ENCODE measurements around the gene PPP2R2D.

Gene PPP2R2D

GRCh38 chr10:131998845-131999681 lies 98.3 kb downstream of the PPP2R2D start:
- DNase-seq (ENCODE audit: low read depth, low spot score): no peak
- H3K4me1 ChIP-seq (ENCODE audit: insufficient read depth, insufficient read length): peaks cover 20% of the 10 kb centered on the region
- no peaks in the 10 kb centered on the region for H3K27me3 ChIP-seq (ENCODE audit: insufficient read depth, insufficient read length)
- peak overlapping the region; percentile 18 for H3K9ac ChIP-seq (ENCODE audit: insufficient read length, low read depth)
- H3K9me3 ChIP-seq (ENCODE audit: insufficient read depth, low read length): no peaks in the 10 kb centered on the region
- H3K36me3 ChIP-seq (ENCODE audit: insufficient read depth, insufficient read length, low read length): no peaks in the 10 kb centered on the region
- TF ChIP-seq ZNF274 (IDR thresholded peaks at IDR 0.05; ENCODE audit: low read depth, low read length) (no peak), SUZ12 (IDR thresholded peaks at IDR 0.05; ENCODE audit: extremely low read depth, insufficient read depth, insufficient read length) (no peak), YY1 (IDR thresholded peaks at IDR 0.05; ENCODE audit: insufficient read depth, insufficient read length) (no peak)
- no peak overlapping the region for H3K4me3 ChIP-seq (ENCODE audit: insufficient read length, low read depth)

DNA sequence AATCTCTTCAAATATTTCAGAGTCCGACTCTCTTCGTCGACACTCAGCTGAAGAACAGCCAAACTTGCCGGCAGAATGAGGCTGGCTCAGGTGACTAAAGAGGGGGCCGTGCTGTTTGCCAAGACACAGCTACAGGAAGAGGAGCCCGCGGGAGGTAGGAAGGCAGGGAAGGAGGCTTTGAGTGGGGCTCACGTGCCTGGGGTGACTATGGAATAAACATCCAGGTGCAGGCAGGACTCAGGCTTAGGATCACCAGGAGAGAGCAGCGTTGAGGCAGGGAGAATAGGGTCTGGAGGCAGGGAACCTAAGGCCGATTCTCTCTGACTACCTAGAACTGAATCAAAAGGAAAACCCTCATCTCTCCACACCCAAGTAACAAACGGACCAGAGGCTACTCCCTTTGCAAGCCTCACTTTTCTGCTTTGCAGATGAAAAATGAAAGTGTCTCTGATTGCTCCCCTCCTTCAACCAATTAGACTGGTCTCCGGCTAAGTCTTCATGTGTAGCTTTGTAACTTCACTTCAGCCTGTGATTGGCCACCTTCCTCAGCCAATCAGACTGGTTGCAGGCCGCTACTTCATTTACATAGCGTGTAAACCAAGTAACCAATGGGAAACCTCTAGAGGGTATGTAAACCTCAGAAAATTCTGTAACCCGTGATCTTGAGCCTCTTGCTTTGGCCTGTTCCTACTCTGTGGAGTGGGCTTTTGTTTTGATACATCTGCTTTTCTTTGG lies 100.6 kb downstream of the PPP2R2D start:
- no peaks in the 10 kb centered on the region for H3K36me3 ChIP-seq (ENCODE audit: insufficient read depth, insufficient read length, low read length)
- DNase-seq (ENCODE audit: low read depth, low spot score): no peak
- no peak overlapping the region for H3K4me3 ChIP-seq (ENCODE audit: insufficient read length, low read depth)
- no peak for TF ChIP-seq SUZ12 (IDR thresholded peaks at IDR 0.05; ENCODE audit: extremely low read depth, insufficient read depth, insufficient read length)
- TF ChIP-seq YY1 (IDR thresholded peaks at IDR 0.05; ENCODE audit: insufficient read depth, insufficient read length): no peak
- no peak for TF ChIP-seq ZNF274 (IDR thresholded peaks at IDR 0.05; ENCODE audit: low read depth, low read length)
- no peaks in the 10 kb centered on the region for H3K27me3 ChIP-seq (ENCODE audit: insufficient read depth, insufficient read length)
- peaks cover 7% of the 10 kb centered on the region; the same call in 1 of the 2 replicates for H3K9me3 ChIP-seq (ENCODE audit: insufficient read depth, low read length)
- no peak overlapping the region for H3K9ac ChIP-seq (ENCODE audit: insufficient read length, low read depth)
- H3K4me1 ChIP-seq (ENCODE audit: insufficient read depth, insufficient read length): peaks cover 19% of the 10 kb centered on the region

- TF ChIP-seq ZNF274 (IDR thresholded peaks at IDR 0.05; ENCODE audit: low read depth, low read length): no peak
- no peak for TF ChIP-seq YY1 (IDR thresholded peaks at IDR 0.05; ENCODE audit: insufficient read depth, insufficient read length)
- TF ChIP-seq SUZ12 (IDR thresholded peaks at IDR 0.05; ENCODE audit: extremely low read depth, insufficient read depth, insufficient read length): no peak
- Histone ChIP-seq H3K9ac (ENCODE audit: insufficient read length, low read depth) (no peak overlapping the region), H3K4me3 (ENCODE audit: insufficient read length, low read depth) (no peak overlapping the region)
Observed at GRCh38 chr10:132002004-132002403, 101.2 kb downstream of the PPP2R2D start.

GRCh38 chr10:132003282-132003924 lies 102.6 kb downstream of the PPP2R2D start:
- peaks cover 11% of the 10 kb centered on the region for H3K4me1 ChIP-seq (ENCODE audit: insufficient read depth, insufficient read length)
- no peaks in the 10 kb centered on the region for H3K27me3 ChIP-seq (ENCODE audit: insufficient read depth, insufficient read length)
- DNase-seq (ENCODE audit: low read depth, low spot score): no peak
- H3K9me3 ChIP-seq (ENCODE audit: insufficient read depth, low read length): peaks cover 7% of the 10 kb centered on the region; the same call in 1 of the 2 replicates
- TF ChIP-seq SUZ12 (IDR thresholded peaks at IDR 0.05; ENCODE audit: extremely low read depth, insufficient read depth, insufficient read length): no peak
- TF ChIP-seq ZNF274 (IDR thresholded peaks at IDR 0.05; ENCODE audit: low read depth, low read length): no peak
- no peak for TF ChIP-seq YY1 (IDR thresholded peaks at IDR 0.05; ENCODE audit: insufficient read depth, insufficient read length)
- no peak overlapping the region for H3K4me3 ChIP-seq (ENCODE audit: insufficient read length, low read depth)
- H3K9ac ChIP-seq (ENCODE audit: insufficient read length, low read depth): no peak overlapping the region
- no peaks in the 10 kb centered on the region for H3K36me3 ChIP-seq (ENCODE audit: insufficient read depth, insufficient read length, low read length)

More at GRCh38 chr10:132002004-132002403, 101.2 kb downstream of the PPP2R2D start:
- Histone ChIP-seq H3K4me1 (ENCODE audit: insufficient read depth, insufficient read length) (peaks cover 13% of the 10 kb centered on the region), H3K27me3 (ENCODE audit: insufficient read depth, insufficient read length) (no peaks in the 10 kb centered on the region), H3K9me3 (ENCODE audit: insufficient read depth, low read length) (peaks cover 7% of the 10 kb centered on the region; the same call in 1 of the 2 replicates), H3K36me3 (ENCODE audit: insufficient read depth, insufficient read length, low read length) (no peaks in the 10 kb centered on the region)
- DNase-seq (ENCODE audit: low read depth, low spot score): no peak

DNA sequence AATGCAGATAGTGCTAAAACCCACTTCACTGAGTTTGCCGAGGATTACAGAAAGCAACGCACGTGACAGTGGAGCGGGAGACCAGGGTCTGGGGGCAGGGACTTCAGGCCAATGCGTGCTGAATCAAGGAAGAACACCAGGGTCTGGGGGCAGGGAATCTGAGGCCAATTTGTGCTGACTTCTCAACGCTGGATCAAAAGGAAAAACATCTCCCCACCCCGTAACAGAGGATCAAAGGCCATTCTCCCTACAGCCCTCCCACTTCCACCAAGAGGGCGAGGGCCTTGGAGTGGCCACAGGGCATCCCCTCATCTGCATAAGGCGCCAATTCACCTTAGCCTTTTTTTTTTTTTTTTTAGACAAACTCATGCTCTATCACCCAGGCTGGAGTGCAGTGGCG lies 103.2 kb downstream of the PPP2R2D start:
- Histone ChIP-seq H3K27me3 (ENCODE audit: insufficient read depth, insufficient read length) (no peaks in the 10 kb centered on the region), H3K9me3 (ENCODE audit: insufficient read depth, low read length) (peaks cover 7% of the 10 kb centered on the region; the same call in 1 of the 2 replicates), H3K36me3 (ENCODE audit: insufficient read depth, insufficient read length, low read length) (no peaks in the 10 kb centered on the region), H3K4me1 (ENCODE audit: insufficient read depth, insufficient read length) (peaks cover 6% of the 10 kb centered on the region), H3K4me3 (ENCODE audit: insufficient read length, low read depth) (no peak overlapping the region), H3K9ac (ENCODE audit: insufficient read length, low read depth) (peak overlapping the region; percentile 1)
- DNase-seq (ENCODE audit: low read depth, low spot score): no peak
- TF ChIP-seq ZNF274 (IDR thresholded peaks at IDR 0.05; ENCODE audit: low read depth, low read length): no peak
- no peak for TF ChIP-seq SUZ12 (IDR thresholded peaks at IDR 0.05; ENCODE audit: extremely low read depth, insufficient read depth, insufficient read length)
- TF ChIP-seq YY1 (IDR thresholded peaks at IDR 0.05; ENCODE audit: insufficient read depth, insufficient read length): no peak

DNA sequence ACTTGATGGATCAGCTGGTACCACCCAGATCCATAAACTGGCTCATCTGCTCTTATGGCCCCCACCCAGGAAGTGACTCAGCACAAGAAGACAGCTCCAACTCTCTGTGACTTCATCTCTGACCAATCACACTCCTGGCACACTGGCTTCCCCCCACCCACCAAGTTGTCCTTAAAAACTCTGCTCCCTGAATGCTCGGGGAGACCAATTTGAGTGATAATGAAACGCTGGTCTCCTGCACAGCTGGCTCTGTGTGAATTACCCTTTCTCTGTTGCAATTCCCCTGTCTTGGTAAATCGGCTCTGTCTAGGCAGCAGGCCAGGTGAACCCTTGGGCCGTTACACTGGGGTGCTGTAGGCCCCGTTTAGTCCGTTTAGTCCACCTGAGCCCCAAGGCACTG lies 104.3 kb downstream of the PPP2R2D start:
- Histone ChIP-seq H3K27me3 (ENCODE audit: insufficient read depth, insufficient read length) (no peaks in the 10 kb centered on the region), H3K4me3 (ENCODE audit: insufficient read length, low read depth) (no peak overlapping the region), H3K4me1 (ENCODE audit: insufficient read depth, insufficient read length) (peaks cover 2% of the 10 kb centered on the region), H3K36me3 (ENCODE audit: insufficient read depth, insufficient read length, low read length) (no peaks in the 10 kb centered on the region), H3K9me3 (ENCODE audit: insufficient read depth, low read length) (peaks cover 7% of the 10 kb centered on the region; the same call in 1 of the 2 replicates), H3K9ac (ENCODE audit: insufficient read length, low read depth) (no peak overlapping the region)
- TF ChIP-seq ZNF274 (IDR thresholded peaks at IDR 0.05; ENCODE audit: low read depth, low read length) (no peak), YY1 (IDR thresholded peaks at IDR 0.05; ENCODE audit: insufficient read depth, insufficient read length) (no peak), SUZ12 (IDR thresholded peaks at IDR 0.05; ENCODE audit: extremely low read depth, insufficient read depth, insufficient read length) (no peak)
- no peak for DNase-seq (ENCODE audit: low read depth, low spot score)

Data from NT2/D1 (cell line).